ENCODE measurements around the gene PLEKHO2. TPM values are rescaled to one million over a fixed set of nuclear protein-coding genes. Genes with fewer than 3 reads are reported as not detected.

The PLEKHO2 gene
- total and polyA plus RNA-seq, 2 of the 8 experiments (the other 6 are each of a cell fraction or from before 2014, with no cell fraction given), result 16.9 to 20.1 TPM

GRCh38 chr15:64875641-64876223, 34.0 kb downstream of the PLEKHO2 start (continued):
- TF ChIP-seq CHD7 (IDR thresholded peaks at IDR 0.05; ENCODE audit: insufficient replicate concordance, low read length) (no peak), BCL11A (IDR thresholded peaks at IDR 0.05; ENCODE audit: low read depth in 2 of 2, low read length in 2 of 2) (no peak), SP1 (IDR thresholded peaks at IDR 0.05; ENCODE audit: low read depth, low read length) (no peak), SAP30 (IDR thresholded peaks at IDR 0.05; ENCODE audit: insufficient read depth, insufficient replicate concordance, low read length) (no peak), RFX5 (IDR thresholded peaks at IDR 0.05; ENCODE audit: borderline replicate concordance, low read depth, low read length) (no peak), TCF12 (IDR thresholded peaks at IDR 0.05; ENCODE audit: low read depth, low read length) (no peak), JUND (IDR thresholded peaks at IDR 0.05; ENCODE audit: low read length) (no peak), RAD21 (IDR thresholded peaks at IDR 0.05 in 1 of 2, conservative IDR thresholded peaks at IDR 0.05 in 1 of 2; ENCODE audit: low read depth in 2 of 2, low read length in 2 of 2) (no peak)

All from H1 (cell line).